ENCODE measurements around the gene GBGT1. TPM values are rescaled to one million over a fixed set of nuclear protein-coding genes. Genes with fewer than 3 reads are reported as not detected.
"Not testable (repeated sequence)": the region's sequence is repeated elsewhere in the genome, so short reads cannot be mapped to it uniquely, and the experiment has no call there.

GBGT1 gene
- total RNA-seq, 1 donor from 2014 or later, result 8.1 TPM

DNA sequence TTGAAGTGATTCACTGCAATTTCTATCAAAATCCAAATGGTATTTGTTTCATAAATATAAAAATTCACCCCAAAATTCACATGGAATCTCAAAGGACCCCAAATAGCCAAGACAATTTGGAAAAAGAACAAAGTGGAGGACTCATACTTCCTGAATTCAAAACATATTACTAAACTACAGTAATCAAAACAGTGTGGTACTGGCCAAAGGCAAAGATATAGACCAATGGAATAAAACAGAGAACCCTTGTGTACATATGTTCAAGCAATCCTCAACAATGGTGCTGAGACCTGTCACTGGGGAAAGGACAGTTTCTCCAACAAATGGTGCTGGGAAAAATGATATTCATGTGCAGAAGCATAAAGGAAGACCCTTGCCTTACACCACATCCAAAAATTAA lies 31.3 kb upstream of the GBGT1 start:
- no peak for DNase-seq

GRCh38 chr9:133194597-133194996 lies 30.9 kb upstream of the GBGT1 start:
- no peak for DNase-seq

GRCh38 chr9:133191989-133192388 lies 28.3 kb upstream of the GBGT1 start:
- DNase-seq, result no peak

GRCh38 chr9:133189826-133190225 lies 26.1 kb upstream of the GBGT1 start:
- DNase-seq, result no peak

- DNase-seq, result no peak
These were observed 25.1 kb upstream of the GBGT1 start for GRCh38 chr9:133188843-133189180.

DNA sequence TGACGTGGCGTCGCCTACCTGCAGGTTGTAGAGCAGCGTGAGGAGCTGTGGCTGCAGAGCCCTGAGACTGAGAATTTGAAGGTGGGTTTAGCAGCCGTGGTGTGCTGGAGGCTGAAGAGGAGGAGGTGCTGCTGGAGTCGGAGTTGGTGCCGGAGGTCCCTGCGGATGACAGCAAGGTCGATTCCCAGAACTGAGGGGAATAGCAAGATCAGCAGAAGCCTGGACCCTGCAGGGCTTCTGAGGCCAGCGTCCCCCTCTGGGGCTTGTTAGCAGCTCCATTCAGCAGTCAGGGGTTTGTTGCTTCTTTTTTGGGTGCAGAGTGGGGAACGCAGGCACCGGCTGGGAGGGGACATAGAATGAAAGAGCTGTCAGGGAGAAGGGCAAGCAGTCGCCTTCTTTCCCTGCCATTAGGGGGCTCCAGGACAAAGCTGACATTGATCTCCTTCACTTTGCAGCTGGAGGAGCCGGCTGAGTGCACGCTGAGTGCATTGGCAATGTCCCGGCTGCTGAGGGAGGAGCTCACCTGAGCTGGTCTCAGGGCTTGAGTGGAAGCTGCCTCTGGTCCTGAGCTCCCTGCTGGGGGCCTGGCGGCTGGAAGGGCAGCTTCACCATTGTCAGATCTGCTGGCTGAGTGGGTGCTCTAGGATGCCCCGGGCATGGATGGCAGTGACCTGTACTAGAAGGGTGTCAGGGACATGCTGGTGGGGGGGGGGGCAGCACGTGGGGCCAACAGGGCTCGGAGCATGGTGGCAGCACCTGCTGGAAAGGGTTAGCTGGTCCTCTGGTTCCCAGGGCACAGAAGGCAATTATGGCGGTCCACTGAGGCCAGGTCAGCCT lies 24.5 kb upstream of the GBGT1 start:
- DNase-seq, result no peak

DNA sequence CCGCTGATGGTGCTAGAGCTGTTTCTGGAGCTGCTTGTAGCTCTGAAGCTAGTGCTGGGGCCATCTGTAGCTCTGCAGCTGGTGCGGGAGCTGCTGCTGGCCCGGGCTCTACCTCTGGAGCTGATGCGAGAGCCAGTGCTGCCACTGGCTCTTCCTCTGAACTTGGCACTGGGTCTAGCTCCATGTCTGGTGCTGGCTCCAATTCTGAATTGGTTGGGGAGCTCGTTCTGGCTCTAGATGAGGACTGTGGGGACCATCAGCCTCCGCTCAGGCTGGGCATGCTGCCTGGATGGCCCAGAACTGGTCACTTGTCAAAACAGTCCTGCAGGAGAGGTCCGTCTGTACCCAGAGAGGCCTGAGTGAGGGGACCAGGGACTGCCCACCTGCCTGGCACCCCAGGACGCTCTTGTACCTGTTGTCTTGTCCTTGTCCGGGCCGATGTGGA lies 23.9 kb upstream of the GBGT1 start:
- no peak for DNase-seq

GRCh38 chr9:133186736-133187135 lies 23.0 kb upstream of the GBGT1 start:
- DNase-seq, result no peak

- DNase-seq, result no peak
These were observed 21.3 kb upstream of the GBGT1 start for GRCh38 chr9:133184971-133185370.

GRCh38 chr9:133182151-133182550 lies 18.4 kb upstream of the GBGT1 start:
- DNase-seq, result no peak

DNA sequence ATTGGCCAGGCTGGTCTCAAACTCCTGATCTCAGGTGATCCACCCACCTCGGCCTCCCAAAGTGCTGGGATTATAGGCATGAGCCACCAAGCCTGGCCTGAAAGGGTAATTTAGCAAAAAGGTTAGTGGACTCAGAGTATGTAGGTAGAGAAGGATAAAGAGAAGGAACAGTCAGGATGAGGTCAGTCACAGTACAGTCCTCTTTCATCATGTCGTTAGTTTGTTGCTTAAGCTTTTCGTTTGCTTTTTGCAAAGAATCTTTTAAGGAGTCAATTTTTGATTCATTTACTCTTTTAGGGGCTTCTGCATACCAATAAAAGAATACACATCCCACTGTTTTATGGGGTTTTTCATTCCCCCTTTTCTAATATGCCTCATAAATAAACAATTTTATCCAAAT lies 17.8 kb upstream of the GBGT1 start:
- DNase-seq, result no peak

DNA sequence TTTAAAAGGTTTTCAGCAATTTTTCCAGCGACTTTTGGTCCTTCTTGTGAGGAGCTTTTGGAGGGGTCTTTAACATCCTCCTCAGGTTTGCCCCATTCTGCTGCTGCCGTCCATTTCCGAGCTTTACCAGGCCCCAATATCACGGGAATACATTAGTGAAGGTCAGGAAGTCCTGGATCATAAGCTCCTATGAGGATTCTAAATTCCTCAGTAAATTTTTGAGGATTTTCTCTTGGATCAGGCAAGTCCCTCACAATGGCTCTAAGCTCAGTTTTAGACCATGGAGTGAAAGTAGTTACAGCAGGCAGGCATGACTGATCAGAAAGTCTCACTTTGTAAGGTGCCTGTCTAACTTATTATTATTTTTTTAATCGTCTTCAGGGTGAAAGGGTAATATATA lies 17.2 kb upstream of the GBGT1 start:
- no peak for DNase-seq

DNA sequence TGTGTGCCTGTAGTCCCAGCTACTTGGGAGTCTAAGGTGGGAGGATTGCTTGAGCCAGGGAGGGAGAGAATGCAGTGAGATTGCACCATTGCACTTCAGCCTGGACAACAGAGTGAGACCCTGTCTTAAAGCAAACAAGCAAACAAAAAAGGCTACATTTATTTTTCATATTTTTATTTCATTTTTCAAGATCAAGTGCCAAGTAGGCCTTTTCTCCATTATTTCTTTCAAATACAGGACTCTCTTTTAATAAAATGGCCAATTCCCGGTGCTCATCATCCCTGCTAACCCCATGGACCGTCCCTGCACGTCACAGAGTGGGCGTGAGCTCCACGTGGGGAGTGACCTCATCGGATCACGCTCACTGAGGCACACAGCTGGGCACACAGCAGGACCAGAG lies 9.3 kb upstream of the GBGT1 start:
- DNase-seq, result no peak

DNA sequence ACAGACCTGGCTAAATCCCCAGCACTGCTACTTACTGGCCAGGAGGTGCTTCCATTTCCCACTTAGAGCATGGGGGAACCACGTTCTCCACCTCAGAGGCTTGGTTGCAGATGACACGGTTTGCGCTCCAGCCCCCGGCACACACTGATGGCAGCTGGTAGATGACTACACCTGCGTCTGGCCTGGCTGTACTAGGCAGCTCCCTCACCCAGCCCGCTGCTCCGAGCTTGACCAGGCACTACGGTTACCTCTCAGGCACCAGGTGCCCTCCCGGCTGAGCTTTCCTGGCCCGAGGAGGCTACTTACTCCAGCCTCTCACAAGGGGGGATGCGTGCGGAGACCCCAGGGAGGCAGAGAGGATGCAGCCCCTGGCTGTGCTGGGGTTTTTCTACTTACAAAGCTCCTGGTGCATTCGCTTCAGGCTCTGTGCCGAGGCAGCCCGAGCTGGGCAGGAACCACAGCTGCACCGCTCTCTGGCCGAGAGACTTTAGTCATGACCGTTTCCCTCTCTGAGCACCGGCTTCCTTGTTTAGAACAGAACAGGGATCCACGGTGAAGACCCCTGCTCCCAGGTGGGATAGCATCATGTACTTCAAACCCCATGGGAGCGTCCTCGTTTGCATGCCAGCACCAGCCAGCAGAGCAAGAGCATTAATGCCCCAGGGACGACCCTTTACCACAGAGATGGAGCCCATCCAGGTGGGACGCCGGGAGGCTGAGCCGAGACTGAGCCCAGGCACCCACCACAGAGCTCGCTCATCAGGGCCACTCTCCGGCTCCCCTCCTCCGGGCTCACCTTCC lies 7.6 kb upstream of the GBGT1 start:
- no peak for DNase-seq

DNA sequence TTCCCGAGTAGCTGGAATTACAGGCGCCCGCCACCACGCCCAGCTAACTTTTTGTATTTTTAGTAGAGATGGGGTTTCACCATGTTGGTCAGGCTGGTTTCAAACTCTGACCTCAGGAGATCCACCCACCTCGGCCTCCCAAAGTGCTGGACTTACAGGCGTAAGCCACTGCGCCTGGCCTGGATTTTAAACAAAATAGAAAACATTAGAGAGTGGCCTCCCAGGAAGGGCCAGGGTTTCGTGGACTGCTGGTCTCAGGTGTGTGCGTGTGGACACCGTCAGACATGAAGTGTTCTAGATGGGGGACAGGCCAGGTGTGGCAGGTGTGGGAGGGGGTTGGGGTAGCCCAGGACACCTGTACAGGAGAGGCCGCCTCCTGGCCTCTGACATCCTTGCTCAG lies 7.0 kb upstream of the GBGT1 start:
- no peak for DNase-seq

DNA sequence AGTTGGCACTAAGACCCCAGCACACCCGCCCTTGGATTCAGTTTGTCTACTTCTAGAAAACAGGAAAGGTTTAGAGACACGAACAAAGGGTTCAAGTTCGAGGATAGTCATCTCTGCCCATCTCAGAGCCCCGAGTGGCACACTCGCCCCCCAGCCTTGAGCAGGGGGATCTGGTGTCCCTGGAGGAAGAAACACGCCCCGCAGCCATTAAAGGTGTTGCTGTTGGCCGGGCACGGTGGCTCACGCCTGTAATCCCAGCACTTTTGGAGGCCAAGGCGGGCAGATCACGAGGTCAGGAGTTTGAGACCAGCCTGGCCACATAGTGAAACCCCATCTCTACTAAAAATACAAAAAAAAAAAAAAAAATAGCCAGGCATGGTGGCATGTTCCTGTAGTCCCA lies 6.0 kb upstream of the GBGT1 start:
- not testable (repeated sequence) for DNase-seq

DNA sequence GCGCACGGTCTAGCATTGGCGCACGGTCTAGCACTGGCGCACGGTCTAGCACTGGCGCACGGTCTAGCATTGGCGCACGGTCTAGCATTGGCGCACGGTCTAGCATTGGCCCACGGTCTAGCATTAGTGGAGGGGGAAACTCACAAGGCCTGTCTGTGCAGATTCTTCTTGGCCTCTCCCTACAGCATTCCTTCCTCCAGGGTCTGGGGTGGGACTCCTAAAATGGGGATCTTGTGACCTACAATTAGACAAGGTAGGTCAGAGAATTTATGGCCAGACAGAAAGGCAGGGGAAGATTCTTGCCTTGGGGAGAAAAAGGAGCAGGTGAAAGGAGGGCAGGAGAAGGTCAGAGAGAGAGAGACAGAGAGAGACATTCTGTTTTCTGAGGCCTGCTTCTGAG lies 5.4 kb upstream of the GBGT1 start:
- DNase-seq, result no peak

DNA sequence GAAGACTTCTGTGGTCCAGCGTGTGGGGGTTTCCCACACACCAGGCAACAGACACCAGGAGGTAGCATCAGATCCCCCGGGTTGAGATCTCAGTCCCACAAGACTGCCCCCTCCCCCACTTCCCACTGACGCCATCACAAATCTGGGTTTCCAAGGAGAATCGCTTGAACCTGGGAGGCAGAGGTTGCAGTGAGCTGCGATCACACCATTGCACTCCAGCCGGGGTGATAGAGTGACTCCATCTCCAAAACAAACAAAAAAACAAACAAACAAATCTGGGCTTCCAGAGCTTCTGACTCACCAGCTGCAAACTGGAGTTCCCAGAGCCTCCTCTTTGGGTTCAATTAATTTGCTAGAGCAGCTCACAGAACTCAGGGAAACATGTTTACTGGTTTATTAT lies 4.7 kb upstream of the GBGT1 start:
- DNase-seq, result no peak

DNA sequence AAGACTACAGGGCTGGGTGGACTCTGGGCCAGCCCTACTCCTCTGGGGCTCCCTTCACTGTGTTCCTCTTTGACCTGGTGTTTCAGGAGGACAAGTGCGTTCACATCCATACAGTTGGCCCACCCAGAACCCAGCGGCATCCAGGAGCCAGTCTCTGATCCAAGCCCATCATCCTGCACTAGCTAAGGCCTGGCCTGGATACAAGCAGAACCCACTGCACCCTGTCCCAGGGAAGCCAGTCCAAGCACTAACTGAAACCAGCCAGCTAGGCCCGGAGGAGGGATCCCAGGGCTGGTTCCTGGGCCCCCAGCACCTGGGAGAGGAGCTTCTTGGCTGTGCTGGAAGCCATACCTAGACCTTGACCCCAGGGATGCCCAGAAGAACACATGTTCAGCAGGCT lies 4.1 kb upstream of the GBGT1 start:
- DNase-seq, result no peak

DNA sequence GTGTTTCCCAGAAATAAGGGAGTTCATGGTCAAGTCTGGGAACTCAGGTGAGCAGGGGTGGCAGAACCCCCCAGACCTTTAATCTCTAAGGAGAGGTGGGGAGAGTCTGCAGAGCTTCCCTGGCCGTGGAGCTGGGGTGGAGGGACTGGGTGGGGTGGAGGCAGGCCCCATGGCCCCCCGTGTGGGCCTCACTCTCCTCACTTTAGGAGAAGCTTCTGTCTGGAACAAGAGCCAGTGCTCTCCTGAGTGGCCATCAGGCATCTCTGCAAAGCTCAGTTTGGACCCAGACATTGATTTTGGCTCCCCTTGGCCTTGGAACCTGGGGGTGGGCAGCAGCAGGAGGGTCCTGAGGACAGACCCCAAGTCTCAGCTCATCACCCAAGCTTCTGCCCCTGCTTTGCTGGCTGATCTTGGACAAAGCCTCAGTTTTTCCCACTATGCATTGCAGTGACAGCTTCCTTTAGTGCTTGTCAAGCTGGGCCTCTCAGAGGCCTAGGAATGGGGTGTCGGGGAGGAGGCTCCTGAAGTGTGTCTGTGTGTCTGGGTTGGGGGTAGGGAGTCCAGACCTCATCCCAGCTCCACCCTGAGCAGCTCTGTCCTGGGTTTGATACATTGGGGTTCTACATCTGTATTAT lies 3.5 kb upstream of the GBGT1 start:
- no peak for DNase-seq

- no peak for DNase-seq
These were observed 2.7 kb upstream of the GBGT1 start for GRCh38 chr9:133166392-133166791.

DNA sequence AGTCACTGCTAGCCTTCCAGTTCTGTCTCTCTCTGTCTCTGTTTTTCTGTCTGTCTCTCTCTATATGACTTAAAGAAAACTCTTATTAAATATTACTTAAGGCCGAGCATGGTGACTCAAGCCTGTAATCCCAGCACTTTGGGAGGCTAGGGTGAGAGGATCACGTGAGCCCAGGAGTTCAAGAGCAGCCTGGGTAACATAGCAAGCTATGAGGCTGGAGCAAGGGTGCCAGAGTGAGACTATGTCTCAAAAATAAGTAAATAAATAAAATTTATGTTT lies 1.7 kb upstream of the GBGT1 start:
- no peak for DNase-seq

GRCh38 chr9:133164191-133164590 lies 477 bp upstream of the GBGT1 start:
- no peak for DNase-seq

Measured in occipital lobe (tissue), 2 donors.